ENCODE results near the gene LTBR. TPM values are rescaled to one million over a fixed set of nuclear protein-coding genes. Genes with fewer than 3 reads are reported as not detected.

The LTBR gene
- total RNA-seq = 186 and 189 TPM in 2 replicates

DNA sequence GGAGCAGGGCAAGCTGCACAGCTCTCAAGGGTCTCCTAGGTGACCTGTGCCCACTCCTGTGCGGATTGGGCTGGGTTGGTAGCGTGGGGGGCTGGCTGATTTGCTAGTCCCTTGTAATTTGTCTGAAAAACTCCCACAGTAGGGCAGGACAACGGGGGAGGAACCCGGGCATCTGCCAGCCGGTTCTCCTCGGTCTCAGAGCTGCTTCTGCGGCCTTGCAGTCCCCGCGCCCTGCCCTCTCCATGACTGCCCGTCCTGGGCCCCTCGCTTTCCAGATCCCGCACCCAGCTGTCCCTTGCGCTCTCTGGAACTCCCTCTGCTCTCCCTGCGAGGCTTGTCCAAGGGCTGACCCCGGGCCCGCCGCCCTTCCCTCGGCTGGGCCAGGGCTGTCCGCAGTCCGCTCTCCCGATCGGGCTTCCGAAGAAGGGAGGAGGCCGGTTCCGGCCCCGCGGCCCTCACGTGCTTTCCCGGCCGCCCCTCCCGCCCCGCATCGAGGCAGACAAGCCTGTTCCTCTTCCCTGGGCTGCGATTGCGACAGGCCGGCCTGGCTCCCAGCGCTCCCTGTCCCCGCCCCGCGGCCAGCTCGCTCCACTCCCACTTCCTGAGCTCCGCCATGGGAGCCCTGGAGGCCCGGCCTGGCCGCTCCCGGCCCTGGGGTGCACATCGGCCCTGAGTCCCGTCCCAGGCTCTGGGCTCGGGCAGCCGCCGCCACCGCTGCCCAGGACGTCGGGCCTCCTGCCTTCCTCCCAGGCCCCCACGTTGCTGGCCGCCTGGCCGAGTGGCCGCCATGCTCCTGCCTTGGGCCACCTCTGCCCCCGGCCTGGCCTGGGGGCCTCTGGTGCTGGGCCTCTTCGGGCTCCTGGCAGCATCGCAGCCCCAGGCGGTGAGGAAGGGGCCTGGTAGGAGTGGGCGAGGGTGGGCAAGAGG lies at the start of gene LTBR:
Gene LTBR, plus strand, starts transcription at position 591 of the 927 bp plus-strand sequence. Its CDS starts 197 bp downstream, at position 788.

DNA sequence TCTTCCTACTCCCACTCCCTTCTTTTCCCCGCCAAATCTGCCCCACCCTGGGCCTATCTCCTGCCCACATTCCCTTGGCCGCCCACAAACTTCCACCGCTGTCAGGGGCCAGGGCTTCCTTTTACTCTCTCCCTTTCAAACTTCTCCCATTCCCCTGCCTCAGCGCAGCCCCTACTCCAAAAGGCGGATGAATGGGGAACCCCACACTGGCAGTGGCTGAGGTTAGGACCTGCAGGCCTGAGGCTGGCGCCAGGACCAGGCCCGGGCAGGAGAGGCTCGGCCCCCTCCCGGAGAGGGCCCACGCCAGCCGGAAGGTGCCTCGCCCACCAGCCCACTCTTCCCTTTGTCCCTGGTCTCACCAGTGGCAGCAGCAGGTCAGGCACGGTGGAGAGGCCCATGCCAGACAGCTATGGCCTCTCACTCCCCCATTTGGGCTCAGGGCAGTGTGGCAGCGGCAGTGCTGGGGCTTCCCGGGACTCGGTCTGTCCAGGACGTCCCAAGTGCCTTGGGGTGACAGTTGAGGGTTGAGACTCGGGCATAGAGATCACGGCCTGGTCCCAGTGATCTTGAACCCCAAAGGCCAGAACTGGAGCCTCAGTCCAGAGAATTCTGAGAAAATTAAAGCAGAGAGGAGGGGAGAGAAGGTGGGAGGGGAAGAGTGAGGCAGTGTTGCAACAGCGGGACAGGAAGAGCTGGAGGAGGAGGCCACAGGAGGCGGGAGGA lies 42.4 kb upstream of the LTBR start, which contains the start of gene TNFRSF1A:
Gene TNFRSF1A, minus strand, starts transcription at position 660 of the 723 bp plus-strand sequence. Its CDS starts 262 bp downstream, at position 398.

DNA sequence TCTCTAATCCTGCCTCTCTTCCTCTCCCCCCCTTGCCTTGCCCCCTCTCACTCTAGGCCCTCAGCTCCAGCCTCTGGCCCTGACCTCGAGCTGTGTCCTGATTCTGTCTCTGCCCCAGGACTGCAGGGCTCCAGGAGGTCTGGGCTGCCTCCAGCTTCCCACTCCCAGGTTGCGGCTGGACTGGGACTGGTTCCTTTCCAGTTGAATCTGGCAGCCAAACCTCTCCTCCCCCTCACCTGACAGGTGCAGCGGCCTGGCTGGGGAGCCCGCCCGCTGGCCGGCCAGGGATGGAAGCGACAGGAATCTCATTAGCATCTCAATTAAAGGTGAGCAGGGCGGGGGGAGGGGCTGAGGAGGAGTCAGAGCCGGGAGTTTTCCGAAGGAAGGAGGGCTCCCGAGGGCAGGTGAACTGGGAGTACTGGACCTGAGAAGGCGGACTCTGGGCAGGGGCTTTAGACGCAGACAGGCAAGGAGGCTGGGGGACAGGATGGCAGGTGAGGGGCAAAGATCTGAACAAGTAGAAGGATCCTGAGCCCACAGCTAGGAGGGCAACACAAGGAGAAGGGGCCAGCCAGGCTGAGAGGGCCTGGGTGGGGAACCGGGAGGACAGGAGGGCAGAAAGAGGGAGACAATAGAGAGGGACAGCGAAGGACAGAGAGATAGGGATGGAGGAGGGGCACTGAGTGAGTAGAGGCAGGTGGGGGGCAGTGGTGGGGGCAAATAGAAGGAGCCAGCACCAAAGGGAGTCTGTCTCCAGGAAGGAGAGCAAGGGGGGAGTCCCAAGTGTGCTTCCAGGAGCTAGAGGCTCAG lies 8.5 kb upstream of the LTBR start, which contains the start of gene SCNN1A:
Gene SCNN1A, minus strand, starts transcription at position 295 of the 810 bp plus-strand sequence. CDS start 780 bp downstream, outside the sequence.

Other genes with a start within 250 kb of the LTBR start
- gene CD9, start 183.8 kb upstream of the LTBR start, total RNA-seq = 130 and 141 TPM in 2 replicates
- not detected in 2 replicates for gene PLEKHG6, start 73.5 kb upstream of the LTBR start, total RNA-seq
- gene TNFRSF1A, start 42.1 kb upstream of the LTBR start, total RNA-seq = 460 and 580 TPM in 2 replicates
- under 0.01 and 0.29 TPM in 2 replicates for gene SCNN1A, start 8.6 kb upstream of the LTBR start, total RNA-seq
- gene CD27, start 60.8 kb downstream of the LTBR start, total RNA-seq = not detected in 2 replicates
- gene TAPBPL, start 67.9 kb downstream of the LTBR start, total RNA-seq = 7.5 and 19.3 TPM in 2 replicates
- gene VAMP1, start 86.5 kb downstream of the LTBR start, total RNA-seq = 5.0 and 8.4 TPM in 2 replicates
- 110 and 135 TPM in 2 replicates for gene MRPL51, start 109.1 kb downstream of the LTBR start, total RNA-seq
- 101 TPM in 2 replicates for gene NCAPD2, start 109.9 kb downstream of the LTBR start, total RNA-seq
- 6,392 and 8,126 TPM in 2 replicates for gene GAPDH, start 150.4 kb downstream of the LTBR start, total RNA-seq
- gene IFFO1, start 171.9 kb downstream of the LTBR start, total RNA-seq = 10.1 and 12.1 TPM in 2 replicates
- 23.4 and 31.7 TPM in 2 replicates for gene NOP2, start 184.1 kb downstream of the LTBR start, total RNA-seq
- gene CHD4, start 223.2 kb downstream of the LTBR start, total RNA-seq = 213 and 218 TPM in 2 replicates